NT2/D1 (cell line): ENCODE data around the gene FAM124B.

Source experiments
- SUZ12 ChIP-seq: IDR thresholded peaks from 2 replicates; pipeline ENCODE4 v1.6.1; 2011; ENCODE audit not compliant: insufficient read length, insufficient read depth; ENCODE audit errors: extremely low read depth
- YY1 ChIP-seq: IDR thresholded peaks from 2 replicates; pipeline ENCODE4 v1.6.1; 2011; ENCODE audit not compliant: insufficient read length, insufficient read depth

- TF ChIP-seq YY1 (no peak), SUZ12 (no peak)
Observed at GRCh38 chr2:224429441-224429810, 27.5 kb upstream of the FAM124B start.
